ENCODE measurements around the gene ZNF536. TPM values are rescaled to one million over a fixed set of nuclear protein-coding genes. Genes with fewer than 3 reads are reported as not detected.

Gene ZNF536
- total RNA-seq, 2 experiments from 2014 or later = not detected

- ChIA-PET POLR2A (no interaction called here), CTCF (no interaction called here)
- no peaks in the 10 kb centered on the region for H3K36me3 Mint-ChIP-seq (ENCODE audit: low read depth)
- no peak for DNase-seq
- no peak overlapping the region for H3K4me3 Mint-ChIP-seq
- H3K4me1 Mint-ChIP-seq = no peaks in the 10 kb centered on the region
- no peaks in the 10 kb centered on the region for H3K27me3 Mint-ChIP-seq
- H3K27ac Mint-ChIP-seq = no peak overlapping the region
- H3K9me3 Mint-ChIP-seq = no peaks in the 10 kb centered on the region
Observed at GRCh38 chr19:30523791-30524190, 151.6 kb downstream of the ZNF536 start.

GRCh38 chr19:30525383-30525782 is 153.2 kb downstream of the ZNF536 start:
- H3K4me1 Mint-ChIP-seq = no peaks in the 10 kb centered on the region
- H3K27me3 Mint-ChIP-seq = no peaks in the 10 kb centered on the region
- no peaks in the 10 kb centered on the region for H3K9me3 Mint-ChIP-seq
- CTCF ChIA-PET = no interaction called here
- DNase-seq = no peak
- H3K27ac Mint-ChIP-seq = no peak overlapping the region
- no peak overlapping the region for H3K4me3 Mint-ChIP-seq
- no peaks in the 10 kb centered on the region for H3K36me3 Mint-ChIP-seq (ENCODE audit: low read depth)
- POLR2A ChIA-PET = no interaction called here

GRCh38 chr19:30528919-30529318 is 156.7 kb downstream of the ZNF536 start:
- no peaks in the 10 kb centered on the region for H3K9me3 Mint-ChIP-seq
- DNase-seq = no peak
- H3K4me1 Mint-ChIP-seq = no peaks in the 10 kb centered on the region
- POLR2A ChIA-PET = no interaction called here
- no peak overlapping the region for H3K4me3 Mint-ChIP-seq
- no peaks in the 10 kb centered on the region for H3K36me3 Mint-ChIP-seq (ENCODE audit: low read depth)
- no peak overlapping the region for H3K27ac Mint-ChIP-seq
- H3K27me3 Mint-ChIP-seq = no peaks in the 10 kb centered on the region
- CTCF ChIA-PET = interaction anchor here (1.2 kb wide), 1 partner anchor 18 kb away, joined by 3 read pairs; no protein-coding TSS in a partner anchor

GRCh38 chr19:30529876-30530275 is 157.7 kb downstream of the ZNF536 start:
- CTCF ChIA-PET = no interaction called here
- POLR2A ChIA-PET = no interaction called here
- H3K27ac Mint-ChIP-seq = no peak overlapping the region
- no peak overlapping the region for H3K4me3 Mint-ChIP-seq
- H3K4me1 Mint-ChIP-seq = no peaks in the 10 kb centered on the region
- DNase-seq = no peak
- H3K9me3 Mint-ChIP-seq = no peaks in the 10 kb centered on the region
- no peaks in the 10 kb centered on the region for H3K27me3 Mint-ChIP-seq
- no peaks in the 10 kb centered on the region for H3K36me3 Mint-ChIP-seq (ENCODE audit: low read depth)

GRCh38 chr19:30530751-30531150 is 158.6 kb downstream of the ZNF536 start:
- Mint-ChIP-seq H3K36me3 (ENCODE audit: low read depth) (no peaks in the 10 kb centered on the region), H3K4me1 (no peaks in the 10 kb centered on the region), H3K27me3 (no peaks in the 10 kb centered on the region), H3K9me3 (no peaks in the 10 kb centered on the region), H3K27ac (no peak overlapping the region), H3K4me3 (no peak overlapping the region)
- DNase-seq = no peak
- CTCF ChIA-PET = no interaction called here
- POLR2A ChIA-PET = no interaction called here

GRCh38 chr19:30535011-30535410 is 162.8 kb downstream of the ZNF536 start:
- no peak for DNase-seq
- Mint-ChIP-seq H3K4me1 (no peaks in the 10 kb centered on the region), H3K27ac (no peak overlapping the region), H3K27me3 (no peaks in the 10 kb centered on the region), H3K9me3 (no peaks in the 10 kb centered on the region), H3K4me3 (no peak overlapping the region), H3K36me3 (ENCODE audit: low read depth) (no peaks in the 10 kb centered on the region)
- ChIA-PET CTCF (no interaction called here), POLR2A (no interaction called here)

- Mint-ChIP-seq H3K4me1 (no peaks in the 10 kb centered on the region), H3K36me3 (ENCODE audit: low read depth) (no peaks in the 10 kb centered on the region), H3K4me3 (no peak overlapping the region), H3K27ac (no peak overlapping the region), H3K27me3 (no peaks in the 10 kb centered on the region), H3K9me3 (no peaks in the 10 kb centered on the region)
- CTCF ChIA-PET = no interaction called here
- no peak for DNase-seq
- POLR2A ChIA-PET = no interaction called here
Observed at GRCh38 chr19:30536975-30537374, 164.8 kb downstream of the ZNF536 start.

- H3K27ac Mint-ChIP-seq = no peak overlapping the region
- no peaks in the 10 kb centered on the region for H3K9me3 Mint-ChIP-seq
- ChIA-PET POLR2A (no interaction called here), CTCF (no interaction called here)
- no peak for DNase-seq
- H3K36me3 Mint-ChIP-seq (ENCODE audit: low read depth) = no peaks in the 10 kb centered on the region
- H3K4me1 Mint-ChIP-seq = no peaks in the 10 kb centered on the region
- H3K4me3 Mint-ChIP-seq = no peak overlapping the region
- no peaks in the 10 kb centered on the region for H3K27me3 Mint-ChIP-seq
Observed at GRCh38 chr19:30539315-30539714, 167.1 kb downstream of the ZNF536 start.

- POLR2A ChIA-PET = no interaction called here
- H3K4me1 Mint-ChIP-seq = no peaks in the 10 kb centered on the region
- no peaks in the 10 kb centered on the region for H3K9me3 Mint-ChIP-seq
- CTCF ChIA-PET = no interaction called here
- no peak overlapping the region for H3K4me3 Mint-ChIP-seq
- no peak overlapping the region for H3K27ac Mint-ChIP-seq
- no peaks in the 10 kb centered on the region for H3K36me3 Mint-ChIP-seq (ENCODE audit: low read depth)
- DNase-seq = no peak
- no peaks in the 10 kb centered on the region for H3K27me3 Mint-ChIP-seq
Observed at GRCh38 chr19:30539981-30540380, 167.8 kb downstream of the ZNF536 start.

GRCh38 chr19:30540761-30541160 is 168.6 kb downstream of the ZNF536 start:
- Mint-ChIP-seq H3K4me3 (no peak overlapping the region), H3K36me3 (ENCODE audit: low read depth) (no peaks in the 10 kb centered on the region), H3K9me3 (no peaks in the 10 kb centered on the region), H3K27me3 (no peaks in the 10 kb centered on the region), H3K27ac (no peak overlapping the region), H3K4me1 (no peaks in the 10 kb centered on the region)
- no peak for DNase-seq
- ChIA-PET CTCF (no interaction called here), POLR2A (no interaction called here)

- no peaks in the 10 kb centered on the region for H3K36me3 Mint-ChIP-seq (ENCODE audit: low read depth)
- DNase-seq = no peak
- no peak overlapping the region for H3K27ac Mint-ChIP-seq
- no peaks in the 10 kb centered on the region for H3K4me1 Mint-ChIP-seq
- POLR2A ChIA-PET = no interaction called here
- CTCF ChIA-PET = no interaction called here
- H3K4me3 Mint-ChIP-seq = no peak overlapping the region
- no peaks in the 10 kb centered on the region for H3K27me3 Mint-ChIP-seq
- no peaks in the 10 kb centered on the region for H3K9me3 Mint-ChIP-seq
Observed at GRCh38 chr19:30541575-30541974, 169.4 kb downstream of the ZNF536 start.

- no peak overlapping the region for H3K4me3 Mint-ChIP-seq
- DNase-seq = no peak
- H3K9me3 Mint-ChIP-seq = no peaks in the 10 kb centered on the region
- no peaks in the 10 kb centered on the region for H3K36me3 Mint-ChIP-seq (ENCODE audit: low read depth)
- ChIA-PET CTCF (no interaction called here), POLR2A (no interaction called here)
- no peak overlapping the region for H3K27ac Mint-ChIP-seq
- H3K27me3 Mint-ChIP-seq = no peaks in the 10 kb centered on the region
- no peaks in the 10 kb centered on the region for H3K4me1 Mint-ChIP-seq
Observed at GRCh38 chr19:30543243-30543945, 171.2 kb downstream of the ZNF536 start.

GRCh38 chr19:30545752-30546151 is 173.6 kb downstream of the ZNF536 start:
- Mint-ChIP-seq H3K27ac (no peak overlapping the region), H3K27me3 (no peaks in the 10 kb centered on the region), H3K4me3 (no peak overlapping the region), H3K9me3 (no peaks in the 10 kb centered on the region), H3K4me1 (no peaks in the 10 kb centered on the region), H3K36me3 (ENCODE audit: low read depth) (no peaks in the 10 kb centered on the region)
- POLR2A ChIA-PET = no interaction called here
- DNase-seq = no peak
- CTCF ChIA-PET = no interaction called here

GRCh38 chr19:30546332-30546731 is 174.1 kb downstream of the ZNF536 start:
- no peak for DNase-seq
- Mint-ChIP-seq H3K4me1 (no peaks in the 10 kb centered on the region), H3K27ac (no peak overlapping the region), H3K9me3 (no peaks in the 10 kb centered on the region), H3K4me3 (no peak overlapping the region), H3K27me3 (no peaks in the 10 kb centered on the region), H3K36me3 (ENCODE audit: low read depth) (no peaks in the 10 kb centered on the region)
- ChIA-PET POLR2A (no interaction called here), CTCF (no interaction called here)
